ENCODE data around the gene CLDN14.

The CLDN14 gene

DNA sequence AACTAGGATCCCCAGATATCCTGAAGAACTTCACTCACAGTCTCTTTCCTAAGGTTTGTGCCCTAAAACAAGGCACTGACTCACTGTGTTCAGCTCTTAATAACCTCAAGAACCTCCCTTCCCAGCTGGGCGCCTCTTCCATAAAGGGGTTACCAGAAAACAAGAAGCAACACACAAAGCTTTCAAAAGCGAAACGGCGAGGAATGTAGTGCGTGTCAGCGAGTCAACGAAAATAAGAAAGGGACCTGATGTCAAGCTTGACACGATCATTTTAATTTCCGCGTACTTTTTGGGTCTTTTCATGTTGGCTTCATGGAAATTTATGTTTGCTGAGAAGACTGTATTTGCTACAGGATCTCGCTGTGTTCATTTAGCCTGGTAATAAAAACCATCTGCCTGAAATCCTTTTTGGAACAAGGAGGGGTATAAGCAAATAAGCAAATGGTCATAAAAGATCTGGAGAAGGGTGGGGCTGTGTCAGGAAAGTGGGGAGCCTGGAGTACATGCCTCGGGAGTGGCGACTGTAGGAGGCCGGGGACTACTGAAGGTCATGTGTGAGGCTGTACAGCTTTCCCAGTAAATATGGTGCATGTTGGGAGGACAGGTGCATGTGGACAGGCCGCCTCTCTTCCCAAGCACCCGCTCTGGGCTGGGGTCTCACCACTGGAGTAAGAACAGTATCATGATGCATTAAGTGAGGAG lies 11.4 kb upstream of the CLDN14 start:
- no peaks in the 10 kb centered on the region for H3K4me1 ChIP-seq
- DNase-seq = no peak
- H3K36me3 ChIP-seq = no peaks in the 10 kb centered on the region
- no peaks in the 10 kb centered on the region; the same call in 1 of the 2 replicates for H3K27me3 ChIP-seq
- H3K9me3 ChIP-seq = no peaks in the 10 kb centered on the region
- H3K4me3 ChIP-seq (ENCODE audit: low read depth, low read length) = no peak overlapping the region
- TF ChIP-seq, protein P1, sequence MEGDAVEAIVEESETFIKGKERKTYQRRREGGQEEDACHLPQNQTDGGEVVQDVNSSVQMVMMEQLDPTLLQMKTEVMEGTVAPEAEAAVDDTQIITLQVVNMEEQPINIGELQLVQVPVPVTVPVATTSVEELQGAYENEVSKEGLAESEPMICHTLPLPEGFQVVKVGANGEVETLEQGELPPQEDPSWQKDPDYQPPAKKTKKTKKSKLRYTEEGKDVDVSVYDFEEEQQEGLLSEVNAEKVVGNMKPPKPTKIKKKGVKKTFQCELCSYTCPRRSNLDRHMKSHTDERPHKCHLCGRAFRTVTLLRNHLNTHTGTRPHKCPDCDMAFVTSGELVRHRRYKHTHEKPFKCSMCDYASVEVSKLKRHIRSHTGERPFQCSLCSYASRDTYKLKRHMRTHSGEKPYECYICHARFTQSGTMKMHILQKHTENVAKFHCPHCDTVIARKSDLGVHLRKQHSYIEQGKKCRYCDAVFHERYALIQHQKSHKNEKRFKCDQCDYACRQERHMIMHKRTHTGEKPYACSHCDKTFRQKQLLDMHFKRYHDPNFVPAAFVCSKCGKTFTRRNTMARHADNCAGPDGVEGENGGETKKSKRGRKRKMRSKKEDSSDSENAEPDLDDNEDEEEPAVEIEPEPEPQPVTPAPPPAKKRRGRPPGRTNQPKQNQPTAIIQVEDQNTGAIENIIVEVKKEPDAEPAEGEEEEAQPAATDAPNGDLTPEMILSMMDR (IDR thresholded peaks at IDR 0.05; ENCODE audit: low read depth, low read length) = no peak

DNA sequence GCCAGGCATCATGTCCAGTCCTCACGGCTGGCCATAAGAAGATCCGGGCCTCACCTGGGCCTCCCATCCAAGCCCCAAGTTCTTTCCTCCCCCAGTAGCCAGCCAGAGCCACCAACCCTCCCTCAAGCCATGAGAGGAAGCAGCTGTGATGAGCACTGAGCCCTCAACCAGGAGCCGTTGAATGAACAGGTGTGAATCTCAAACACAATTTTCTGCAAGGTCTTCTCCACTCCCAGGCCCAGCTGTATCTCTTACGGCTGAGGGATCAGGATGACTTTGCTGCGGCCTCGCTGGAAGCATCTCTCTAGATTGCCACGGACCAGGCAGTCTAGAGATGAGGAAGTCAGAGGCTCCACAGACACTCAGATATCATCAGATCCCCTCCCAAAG lies 9.8 kb upstream of the CLDN14 start:
- Histone ChIP-seq H3K4me1 (no peaks in the 10 kb centered on the region), H3K27me3 (no peaks in the 10 kb centered on the region; the same call in 1 of the 2 replicates), H3K36me3 (no peaks in the 10 kb centered on the region), H3K9me3 (no peaks in the 10 kb centered on the region), H3K4me3 (ENCODE audit: low read depth, low read length) (no peak overlapping the region)
- DNase-seq = no peak
- TF ChIP-seq, protein P1 (IDR thresholded peaks at IDR 0.05; ENCODE audit: low read depth, low read length) = no peak

DNA sequence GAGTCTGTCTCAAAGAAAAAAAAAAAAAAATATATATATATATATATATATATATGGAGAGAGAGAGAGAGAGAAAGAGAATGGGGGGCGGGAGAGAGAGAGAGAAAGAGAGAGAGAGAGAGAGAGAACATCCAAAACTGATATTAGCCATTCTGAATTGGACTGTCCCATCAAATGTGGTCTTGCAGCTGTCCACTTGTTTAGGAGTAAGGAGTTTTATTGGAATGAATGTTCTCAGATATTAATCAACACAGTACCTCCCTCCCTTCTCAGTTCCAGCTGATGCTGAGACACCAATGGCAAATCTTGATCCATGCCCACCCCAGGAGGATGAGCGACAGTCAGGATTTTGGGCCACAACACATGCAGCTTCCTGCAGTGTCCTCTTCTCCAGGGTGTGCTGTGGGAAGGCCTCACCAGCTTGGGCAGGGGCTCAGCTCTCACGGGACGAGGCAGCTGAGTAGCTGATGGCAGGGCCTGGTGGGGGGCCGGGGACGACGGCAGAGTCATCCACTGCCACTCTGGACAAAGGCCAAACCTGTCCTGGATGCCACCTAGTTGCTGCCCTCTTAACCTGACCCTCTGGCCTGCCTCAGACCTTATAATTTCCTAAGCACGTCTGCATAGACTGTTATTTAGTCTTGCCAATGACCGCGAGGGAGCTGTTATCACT lies 9.3 kb upstream of the CLDN14 start:
- H3K4me3 ChIP-seq (ENCODE audit: low read depth, low read length) = no peak overlapping the region
- DNase-seq = no peak
- no peaks in the 10 kb centered on the region for H3K4me1 ChIP-seq
- H3K36me3 ChIP-seq = no peaks in the 10 kb centered on the region
- H3K9me3 ChIP-seq = no peaks in the 10 kb centered on the region
- no peaks in the 10 kb centered on the region; the same call in 1 of the 2 replicates for H3K27me3 ChIP-seq
- TF ChIP-seq, protein P1 (IDR thresholded peaks at IDR 0.05; ENCODE audit: low read depth, low read length) = no peak

DNA sequence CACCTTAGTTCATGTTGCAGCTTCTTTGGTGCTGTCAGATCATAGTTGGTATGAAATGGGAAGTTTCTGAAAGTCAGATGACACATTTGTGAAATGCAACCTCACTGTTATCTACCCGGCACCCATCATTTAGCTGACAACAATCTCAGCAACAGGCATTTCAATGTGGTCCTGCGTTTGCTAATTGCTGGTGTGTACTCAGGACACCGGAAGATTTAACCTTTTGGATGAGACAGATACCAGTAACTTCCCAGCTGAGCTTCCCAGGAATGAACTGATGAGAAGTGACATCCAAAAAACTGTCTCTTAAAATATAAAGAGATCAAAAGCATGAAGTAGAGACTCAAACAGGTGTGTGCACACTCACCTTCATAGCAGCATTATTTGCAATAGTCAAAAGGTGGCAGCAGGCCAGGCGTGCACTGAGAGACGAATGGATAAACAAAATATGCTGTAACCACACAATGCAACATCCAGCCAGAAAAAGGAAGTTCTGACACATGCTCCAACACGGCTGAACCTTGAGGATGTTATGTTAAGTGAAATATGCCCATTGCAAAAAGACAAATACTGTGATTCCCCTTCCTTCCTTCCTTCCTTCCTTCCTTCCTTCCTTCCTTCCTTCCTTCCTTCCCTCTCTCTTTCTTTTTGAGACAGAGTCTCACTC lies 7.9 kb upstream of the CLDN14 start:
- TF ChIP-seq, protein P1 (IDR thresholded peaks at IDR 0.05; ENCODE audit: low read depth, low read length) = no peak

DNA sequence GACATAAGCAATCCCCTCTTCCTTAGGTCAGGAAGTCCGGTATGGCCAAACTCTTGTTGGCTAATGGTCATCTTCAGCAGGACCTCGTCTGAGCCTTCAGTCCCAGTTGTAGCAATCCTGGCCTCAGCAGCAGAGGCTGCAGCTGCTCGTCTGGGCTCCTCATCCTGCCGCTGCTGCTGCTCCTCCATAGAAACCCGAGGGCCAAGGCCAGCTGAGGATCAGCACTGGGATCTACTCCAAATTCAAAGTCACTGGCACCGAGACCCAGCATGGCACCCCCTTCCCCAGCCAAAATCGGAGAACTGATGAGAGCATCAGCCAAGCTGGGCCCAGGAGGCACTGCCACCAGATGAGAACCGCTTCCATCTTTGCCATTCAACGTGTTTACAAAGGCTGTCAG lies 6.3 kb upstream of the CLDN14 start:
- Histone ChIP-seq H3K36me3 (no peaks in the 10 kb centered on the region), H3K27me3 (no peaks in the 10 kb centered on the region; the same call in 1 of the 2 replicates), H3K9me3 (no peaks in the 10 kb centered on the region), H3K4me1 (no peaks in the 10 kb centered on the region), H3K4me3 (ENCODE audit: low read depth, low read length) (no peak overlapping the region)
- no peak for DNase-seq
- TF ChIP-seq, protein P1 (IDR thresholded peaks at IDR 0.05; ENCODE audit: low read depth, low read length) = no peak

More for the DNA sequence above, 7.9 kb upstream of the CLDN14 start:
- Histone ChIP-seq H3K27me3 (no peaks in the 10 kb centered on the region), H3K9me3 (no peaks in the 10 kb centered on the region), H3K4me3 (ENCODE audit: low read depth, low read length) (no peak overlapping the region), H3K36me3 (no peaks in the 10 kb centered on the region), H3K4me1 (no peaks in the 10 kb centered on the region)
- no peak for DNase-seq

Measured in BE2C (cell line).